NOMO-1 (cell line): ENCODE data around the gene LRRC3C.

Experiments used
- DNase-seq, 2 experiments: peaks; one replicate each; lab custom pipeline; 2025; ENCODE audit not compliant: unreplicated experiment in 2 of 2; lab: John Stamatoyannopoulos, UW

The LRRC3C gene

DNA sequence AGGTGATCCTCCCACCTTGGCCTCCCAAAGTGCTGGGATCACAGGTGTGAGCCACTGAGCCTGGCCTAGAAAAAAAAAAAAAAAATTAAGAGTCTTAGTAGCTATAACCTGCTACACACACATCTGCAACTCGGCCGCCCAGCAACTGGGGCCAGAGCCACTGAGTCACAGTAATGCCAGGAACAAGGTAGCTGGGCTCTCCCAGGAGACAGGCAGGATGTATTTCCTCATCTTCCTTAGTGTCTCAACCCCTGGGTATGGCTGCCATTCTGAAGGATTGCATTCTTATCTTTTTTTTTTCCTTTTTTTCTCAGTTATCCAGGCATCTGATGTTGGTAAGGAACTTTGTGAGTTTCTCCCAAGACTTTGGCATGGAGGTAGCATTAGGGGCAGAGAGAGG is 46.0 kb downstream of the LRRC3C start:
- no peak for DNase-seq

DNA sequence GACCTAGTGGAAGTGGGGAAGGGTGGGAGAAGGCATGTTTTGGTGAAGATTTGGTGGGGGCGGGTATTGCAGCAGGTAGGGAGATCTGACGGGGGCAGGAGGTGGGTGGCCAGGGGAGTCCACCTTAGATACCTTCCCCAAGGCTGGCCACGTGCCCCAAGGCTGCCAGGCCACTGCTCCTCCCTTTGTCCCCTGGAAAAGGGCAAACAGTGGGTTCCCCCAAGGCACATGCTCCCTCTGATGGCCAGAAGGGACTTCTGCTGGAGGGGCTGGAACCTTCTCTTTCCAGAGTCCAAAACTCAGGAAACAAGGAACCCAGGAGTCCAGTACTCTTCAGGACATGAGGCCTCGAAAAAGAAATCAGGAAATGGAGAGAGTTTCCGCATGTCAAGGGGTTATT is 46.9 kb downstream of the LRRC3C start:
- DNase-seq: no peak

DNA sequence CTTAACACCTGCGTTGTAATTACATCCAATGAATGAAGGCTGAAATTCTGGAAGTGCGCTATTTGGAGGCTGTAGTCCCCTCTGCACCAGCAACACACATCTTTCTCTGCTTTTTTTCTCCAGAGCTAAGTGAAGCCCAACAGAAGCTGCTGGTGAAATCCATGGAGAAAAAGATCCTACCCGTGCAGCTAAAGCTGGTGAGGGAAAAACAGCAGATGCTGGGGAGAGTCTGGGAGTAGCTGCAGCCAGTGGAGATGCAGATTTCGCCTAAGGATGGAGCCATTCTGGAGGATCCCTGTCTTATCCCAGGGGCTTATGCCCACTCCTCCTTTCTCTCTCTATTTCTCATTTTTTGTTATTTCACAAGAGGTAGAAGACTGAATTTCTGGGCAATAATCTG is 48.3 kb downstream of the LRRC3C start:
- no peak for DNase-seq

DNA sequence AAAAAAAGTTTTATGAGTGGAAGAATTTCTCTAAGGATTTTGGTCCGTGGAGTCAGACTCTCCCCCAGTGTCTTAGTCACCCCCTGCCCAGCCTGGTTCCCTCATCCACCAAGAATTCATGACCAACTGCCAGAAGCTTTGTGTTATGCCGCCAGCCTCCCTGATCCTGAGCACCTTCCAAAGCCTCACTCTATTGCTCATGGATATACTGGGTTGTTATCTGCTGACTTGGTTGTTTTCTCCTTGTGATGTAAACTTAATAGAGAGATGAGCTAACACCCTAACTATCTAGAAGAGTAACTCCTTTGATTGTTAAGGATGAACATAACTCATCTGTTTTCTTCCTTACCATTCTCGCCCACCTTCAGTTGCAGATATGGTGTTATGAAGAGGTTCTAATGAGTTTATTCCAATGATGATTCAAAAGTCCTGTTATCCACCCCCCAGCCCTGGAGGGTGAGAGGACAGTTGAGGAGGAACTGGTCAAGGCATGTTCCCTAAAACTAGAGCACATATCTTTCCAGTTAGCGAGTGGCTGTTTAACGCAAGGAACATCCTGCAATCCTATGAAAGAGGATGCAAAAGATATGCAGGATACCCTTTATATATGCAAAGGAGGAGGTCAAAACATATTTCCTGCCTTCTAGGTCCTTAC is 51.6 kb downstream of the LRRC3C start:
- no peak for DNase-seq

DNA sequence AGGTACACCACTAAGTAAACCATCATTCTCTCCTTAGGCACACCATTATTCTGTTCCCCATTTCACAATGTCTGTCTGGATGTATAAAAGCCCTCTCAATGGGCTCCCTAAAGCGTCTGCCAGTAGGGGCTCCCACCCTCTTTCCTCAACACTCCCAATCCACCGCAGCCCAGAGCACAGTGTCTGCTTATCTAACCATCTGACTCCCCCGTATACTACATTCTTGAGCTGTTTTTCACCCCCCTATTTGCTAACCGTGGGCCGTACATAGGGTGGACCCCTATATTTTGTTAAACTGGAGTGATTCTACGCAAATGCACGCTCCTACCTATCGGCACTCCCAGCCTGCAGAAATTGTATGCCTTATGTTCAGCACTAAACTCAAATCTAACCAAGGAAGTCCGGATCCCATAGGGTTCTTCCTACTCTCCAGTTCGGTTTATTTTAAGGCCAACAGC is 52.4 kb downstream of the LRRC3C start:
- DNase-seq: peak; percentile 29 to 69

DNA sequence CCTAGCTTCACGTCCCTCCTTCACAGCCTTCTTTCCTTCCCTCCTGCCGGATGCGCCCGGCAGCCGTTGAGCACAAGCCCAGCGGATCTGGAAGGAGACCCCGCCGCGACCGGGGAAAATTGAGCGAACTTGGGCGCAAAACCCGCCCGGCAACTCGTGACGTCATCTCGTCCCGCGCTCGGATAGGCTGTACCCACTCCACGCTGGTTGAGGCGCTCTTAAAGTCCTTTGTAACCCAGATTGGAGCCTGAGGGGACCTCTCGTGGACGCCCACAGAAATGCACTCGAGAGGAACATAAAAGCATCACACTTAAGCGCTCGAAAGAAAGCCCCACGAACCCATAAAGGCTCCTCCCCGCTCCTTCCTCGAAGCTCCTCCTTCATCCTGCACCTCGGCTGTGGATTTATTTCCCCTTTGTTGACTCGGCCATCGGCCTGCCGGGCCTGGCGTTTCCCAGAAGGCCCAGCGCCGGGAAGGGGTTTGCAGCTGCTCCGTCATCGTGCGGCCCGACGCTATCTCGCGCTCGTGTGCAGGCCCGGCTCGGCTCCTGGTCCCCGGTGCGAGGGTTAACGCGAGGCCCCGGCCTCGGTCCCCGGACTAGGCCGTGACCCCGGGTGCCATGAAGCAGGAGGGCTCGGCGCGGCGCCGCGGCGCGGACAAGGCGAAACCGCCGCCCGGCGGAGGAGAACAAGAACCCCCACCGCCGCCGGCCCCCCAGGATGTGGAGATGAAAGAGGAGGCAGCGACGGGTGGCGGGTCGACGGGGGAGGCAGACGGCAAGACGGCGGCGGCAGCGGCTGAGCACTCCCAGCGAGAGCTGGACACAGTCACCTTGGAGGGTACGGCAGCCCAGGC is 53.0 kb downstream of the LRRC3C start, which contains the start of gene PSMD3:
Gene PSMD3 (plus strand): TSS at position 457 of the 856 bp plus-strand sequence. CDS start 164 bp downstream, at position 621.
- peak; percentile 99 to 100 for DNase-seq

DNA sequence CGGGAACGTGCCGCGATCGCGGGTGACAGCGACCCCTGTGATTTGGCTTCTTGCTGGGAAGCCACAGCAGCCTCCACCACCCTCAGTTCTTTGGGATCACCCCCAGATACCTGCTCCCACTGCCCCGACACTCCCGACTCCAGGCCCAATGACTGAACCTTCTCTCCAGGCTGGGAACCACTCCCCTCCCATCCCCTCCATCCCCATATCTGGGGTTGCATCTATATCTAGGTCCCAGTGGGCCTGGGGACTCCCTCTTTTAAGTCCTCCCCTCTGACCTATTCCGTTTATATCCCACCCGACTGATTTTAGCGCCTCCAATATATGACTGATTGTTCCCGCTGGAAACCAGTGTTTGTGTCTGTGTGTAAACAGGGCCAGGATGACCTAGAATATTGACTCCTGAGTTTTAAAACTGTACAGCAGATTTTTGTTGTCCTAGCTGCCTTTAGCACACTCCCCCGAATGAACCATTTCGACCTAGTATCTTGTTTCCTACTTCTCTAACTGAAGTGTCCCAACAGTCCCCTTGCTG is 53.7 kb downstream of the LRRC3C start:
- DNase-seq: no peak

DNA sequence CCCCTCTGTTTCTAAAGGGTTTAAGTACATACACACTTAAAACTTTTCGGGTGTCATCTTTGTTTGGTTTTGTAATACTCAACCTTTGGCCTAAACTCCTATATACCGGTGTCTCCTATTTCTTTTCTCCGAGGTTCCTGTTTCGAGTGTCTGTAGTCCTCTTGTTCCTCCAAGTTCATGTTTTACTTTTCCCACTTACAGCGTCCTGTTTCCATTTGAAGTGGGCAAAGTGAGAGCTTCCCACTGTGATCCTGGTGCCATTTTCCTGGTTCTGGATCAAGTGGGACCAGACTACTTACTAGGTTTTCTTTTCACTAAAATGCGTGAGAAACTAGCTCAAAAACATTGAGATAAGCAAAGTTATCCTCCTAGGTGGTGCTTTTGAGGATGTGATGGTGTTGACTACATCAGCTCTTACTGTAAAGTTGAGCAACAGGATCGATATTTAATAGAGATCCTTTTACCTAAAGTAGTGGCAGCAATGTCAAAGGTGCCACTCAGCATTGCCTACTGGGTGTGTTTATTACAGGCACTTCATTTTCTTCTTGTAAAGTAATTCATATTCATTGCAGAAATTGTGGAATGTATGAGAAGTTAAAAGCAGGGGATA is 54.3 kb downstream of the LRRC3C start:
- peak; percentile 32 to 56 for DNase-seq

DNA sequence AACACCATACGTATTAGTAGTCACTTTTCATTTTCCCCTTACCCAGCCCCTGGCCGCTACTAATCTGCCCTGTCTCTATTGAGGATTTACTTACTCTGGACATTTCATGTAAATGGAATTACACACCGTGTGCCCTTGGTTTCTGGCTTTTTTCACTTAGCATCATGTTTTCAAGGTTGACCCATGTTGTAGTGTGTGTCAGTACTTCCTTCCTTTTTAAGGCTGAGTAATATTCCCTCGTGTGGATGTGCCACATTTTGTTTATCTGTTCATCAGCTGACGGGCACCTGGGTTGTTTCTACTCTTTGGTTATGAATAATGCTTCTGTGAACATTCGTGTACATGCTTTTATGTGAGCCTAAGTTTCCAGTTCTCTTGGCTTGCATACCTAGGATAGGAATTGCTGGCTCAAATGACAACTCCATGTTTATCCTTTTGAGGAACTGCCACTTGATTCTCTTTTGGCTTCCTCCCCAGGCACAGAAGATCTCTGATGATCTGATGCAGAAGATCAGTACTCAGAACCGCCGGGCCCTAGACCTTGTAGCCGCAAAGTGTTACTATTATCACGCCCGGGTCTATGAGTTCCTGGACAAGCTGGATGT is 60.8 kb downstream of the LRRC3C start:
- no peak for DNase-seq

DNA sequence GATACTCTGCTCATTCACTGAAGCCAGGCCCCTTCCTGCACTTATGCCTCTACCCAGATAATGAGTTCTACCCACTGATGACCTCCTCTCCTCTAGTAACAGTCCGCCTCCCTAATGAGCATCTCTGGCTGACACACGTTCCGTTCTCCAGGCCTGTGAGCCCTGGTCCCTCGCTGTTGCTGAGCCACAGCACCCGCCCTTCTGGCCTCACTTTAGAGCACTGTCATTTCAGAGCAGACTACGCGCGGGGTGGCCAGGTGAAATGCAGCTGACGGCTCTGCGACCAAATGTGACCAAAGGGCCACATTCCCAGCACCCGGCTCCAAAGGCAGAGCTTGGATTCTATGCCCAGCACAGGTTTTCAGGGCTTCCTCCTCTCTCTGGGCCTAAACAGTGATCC is 66.9 kb downstream of the LRRC3C start:
- no peak for DNase-seq
